ENCODE data around the gene CORO2A.

CORO2A gene

GRCh38 chr9:98219364-98219716 lies 26.9 kb upstream of the CORO2A start:
- DNase-seq = no peak

GRCh38 chr9:98218562-98219363 lies 26.3 kb upstream of the CORO2A start:
- DNase-seq = no peak

DNA sequence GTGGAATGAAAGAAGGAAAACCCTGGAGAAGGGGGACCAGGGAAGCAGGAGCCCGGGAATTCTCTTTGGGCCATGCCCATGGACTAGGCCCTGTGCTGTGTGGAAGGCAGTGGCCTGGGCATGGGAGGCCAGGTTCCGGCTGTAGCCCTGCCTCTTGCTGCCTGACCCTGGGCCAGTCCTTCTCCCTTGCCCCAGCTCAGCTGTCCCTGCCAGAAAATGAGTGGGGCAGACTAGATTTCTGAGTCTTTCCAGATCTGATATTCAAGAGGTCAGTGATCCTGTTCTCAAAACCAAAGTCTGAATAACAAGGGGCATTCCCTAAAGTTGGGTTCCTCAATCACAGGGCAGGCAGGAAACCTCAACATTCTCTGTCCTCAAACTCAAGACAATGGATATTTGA lies 24.8 kb upstream of the CORO2A start:
- no peak for DNase-seq

GRCh38 chr9:98216391-98216790 lies 24.0 kb upstream of the CORO2A start:
- DNase-seq = no peak

DNA sequence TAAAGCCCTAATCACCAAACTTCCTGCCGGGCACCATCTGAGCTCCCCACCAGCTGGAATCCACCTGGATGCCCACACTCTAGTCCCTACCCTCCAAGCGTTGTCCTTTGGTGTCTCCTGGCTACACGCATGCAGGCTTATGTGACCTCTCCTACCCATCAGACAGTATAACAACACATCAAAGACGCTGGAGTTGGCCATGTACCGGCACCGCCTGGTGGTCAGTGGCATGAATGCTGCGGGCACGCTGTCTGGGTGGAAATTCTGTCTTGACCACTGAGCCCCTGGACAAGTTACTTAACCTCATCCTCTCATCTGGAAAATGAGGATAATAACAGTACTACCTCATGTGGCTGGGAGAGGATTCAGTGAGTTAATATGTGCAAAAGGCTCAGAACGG lies 23.4 kb upstream of the CORO2A start:
- DNase-seq = no peak

GRCh38 chr9:98215271-98215670 lies 22.8 kb upstream of the CORO2A start:
- DNase-seq = no peak

GRCh38 chr9:98214811-98215210 lies 22.4 kb upstream of the CORO2A start:
- no peak for DNase-seq

DNA sequence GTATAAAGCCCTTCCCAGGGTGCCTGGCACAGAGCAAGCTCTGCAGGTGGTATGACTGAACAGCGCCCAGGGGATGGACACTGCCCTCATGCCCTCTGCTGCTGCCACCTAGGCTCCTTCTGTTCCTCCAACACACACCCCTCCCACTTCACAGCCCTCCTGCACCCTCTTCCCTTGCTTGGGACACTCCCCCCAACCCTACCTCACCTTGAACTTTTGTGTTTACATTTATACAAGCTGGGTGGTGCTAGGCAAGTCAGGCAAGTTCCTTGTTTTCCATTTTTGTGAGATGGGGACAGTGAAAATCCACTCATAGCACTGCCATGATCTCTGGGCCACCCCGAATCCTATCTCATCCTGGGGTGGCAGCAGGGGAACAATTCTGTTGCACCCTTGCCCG lies 18.8 kb upstream of the CORO2A start:
- no peak for DNase-seq

DNA sequence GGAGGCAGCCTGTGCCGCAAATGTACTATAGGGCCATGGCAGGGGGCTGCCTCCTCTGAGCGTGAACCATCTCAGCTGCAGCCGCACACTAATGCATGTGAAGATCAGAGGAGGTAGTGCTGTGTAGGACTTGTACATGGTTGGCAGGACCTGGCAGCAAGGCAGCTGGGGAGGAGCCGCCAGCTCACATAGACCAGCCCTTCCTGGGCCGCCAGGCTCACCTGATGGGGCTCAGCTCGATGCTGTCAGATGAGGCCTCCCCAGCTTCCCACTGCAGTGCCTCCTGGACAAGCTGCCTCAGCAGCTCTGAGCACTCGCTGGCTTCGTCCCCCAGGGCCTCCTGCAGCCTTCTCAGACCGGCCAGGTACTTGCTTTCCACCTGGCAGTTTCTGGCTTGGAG lies 18.0 kb upstream of the CORO2A start:
- DNase-seq = no peak

- DNase-seq = no peak
Observed at GRCh38 chr9:98209530-98209929, 17.1 kb upstream of the CORO2A start.

- DNase-seq = no peak
Observed at GRCh38 chr9:98208635-98209034, 16.2 kb upstream of the CORO2A start.

- no peak for DNase-seq
Observed at GRCh38 chr9:98207606-98208005, 15.2 kb upstream of the CORO2A start.

GRCh38 chr9:98206754-98207153 lies 14.3 kb upstream of the CORO2A start:
- no peak for DNase-seq

GRCh38 chr9:98204692-98205091 lies 12.3 kb upstream of the CORO2A start:
- DNase-seq = no peak

DNA sequence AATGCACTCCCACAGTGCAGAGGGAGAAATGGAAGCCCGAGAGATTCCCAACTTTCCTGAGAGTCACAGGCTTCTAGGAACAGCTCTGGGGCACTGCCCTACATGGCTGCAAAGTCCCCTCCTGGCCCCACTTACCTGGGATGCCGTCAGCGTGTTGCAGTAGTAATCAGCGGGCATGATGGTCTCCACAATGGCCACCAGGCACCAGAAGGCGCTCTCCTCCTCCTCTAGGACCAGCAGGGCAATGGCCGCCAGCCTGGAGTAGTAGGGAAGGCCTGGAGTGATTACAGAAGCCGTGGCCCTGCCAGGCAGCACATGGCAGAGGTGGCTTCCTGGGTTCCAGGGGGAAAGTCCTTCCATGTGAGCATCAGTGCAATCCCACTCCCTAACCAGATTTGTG lies 10.7 kb upstream of the CORO2A start:
- no peak for DNase-seq

DNA sequence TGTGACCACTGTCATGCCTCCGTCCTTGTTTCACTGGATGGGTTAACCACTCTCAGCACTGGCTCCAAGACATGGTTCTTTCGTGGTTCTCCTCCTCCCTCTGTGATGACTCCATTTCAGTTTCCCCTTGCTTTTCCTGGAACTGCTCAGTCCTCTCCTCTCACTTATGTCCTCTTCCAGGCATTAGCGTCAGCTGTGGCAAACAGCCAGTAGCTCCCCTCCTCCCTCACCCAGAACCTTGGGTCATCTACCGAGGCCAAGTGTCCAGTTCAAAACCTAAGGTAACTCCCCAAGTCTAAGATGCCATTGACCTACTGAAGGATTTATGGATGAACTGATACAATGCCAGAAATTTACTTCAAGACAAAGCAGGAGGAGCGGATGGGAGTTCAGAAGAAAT lies 9.8 kb upstream of the CORO2A start:
- DNase-seq = no peak

GRCh38 chr9:98201749-98202148 lies 9.3 kb upstream of the CORO2A start:
- no peak for DNase-seq

DNA sequence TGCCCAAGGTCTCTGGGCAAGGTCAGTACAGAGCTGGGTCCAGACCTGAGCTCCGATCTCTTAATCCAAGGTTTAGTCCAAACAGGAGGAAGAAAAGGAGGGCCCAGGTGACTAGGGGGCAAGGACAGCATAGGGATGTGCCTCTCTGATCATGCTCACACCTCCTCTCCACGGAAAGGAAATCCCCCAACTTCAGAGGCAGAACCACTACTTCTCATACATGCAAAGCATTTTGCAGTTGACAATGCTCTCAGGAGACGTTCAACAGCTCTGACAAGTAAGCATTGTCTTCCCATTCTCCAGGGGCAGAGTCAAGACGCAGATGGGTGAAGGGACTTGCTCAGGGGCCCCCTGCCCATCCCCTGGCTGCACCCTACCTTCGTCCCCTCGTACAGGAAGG lies 8.7 kb upstream of the CORO2A start:
- no peak for DNase-seq

DNA sequence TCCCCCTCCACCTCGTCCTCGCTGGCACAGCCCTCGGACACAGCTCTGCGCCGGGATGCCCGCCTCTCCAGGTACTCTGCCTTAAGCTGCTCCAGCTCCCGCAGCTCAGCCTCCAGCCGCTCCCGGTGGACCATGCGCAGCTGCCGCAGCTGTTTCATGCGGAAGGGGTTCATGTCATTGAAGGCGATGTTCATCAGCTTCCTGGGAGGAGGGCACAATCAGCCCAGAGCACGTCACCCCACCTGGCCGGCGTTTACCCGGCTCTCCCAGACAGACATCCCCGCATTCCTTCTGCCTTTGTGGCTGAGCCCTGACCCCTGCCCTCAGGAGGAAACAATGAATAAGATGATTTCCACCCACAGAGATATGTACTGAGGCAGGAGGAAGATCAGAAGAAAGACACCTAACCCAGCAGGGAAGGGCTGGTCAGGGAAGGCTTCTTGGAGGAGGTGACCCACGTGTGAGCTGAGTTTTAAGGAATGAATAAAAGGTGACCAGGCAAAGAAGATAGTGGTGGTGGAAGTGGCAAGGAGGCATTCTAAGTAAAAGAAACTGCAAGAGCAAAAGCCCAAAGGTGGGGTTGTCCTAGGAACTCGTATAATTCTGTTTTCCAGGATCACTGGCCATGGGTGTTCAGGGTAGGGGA lies 7.1 kb upstream of the CORO2A start:
- no peak for DNase-seq

GRCh38 chr9:98195671-98196070 lies 3.2 kb upstream of the CORO2A start:
- no peak for DNase-seq

- no peak for DNase-seq
Observed at GRCh38 chr9:98193336-98193944, 1.0 kb upstream of the CORO2A start.

GRCh38 chr9:98191671-98192502 lies 550 bp downstream of the CORO2A start:
- DNase-seq = no peak

GRCh38 chr9:98191181-98191608 lies 1.2 kb downstream of the CORO2A start:
- no peak for DNase-seq

DNA sequence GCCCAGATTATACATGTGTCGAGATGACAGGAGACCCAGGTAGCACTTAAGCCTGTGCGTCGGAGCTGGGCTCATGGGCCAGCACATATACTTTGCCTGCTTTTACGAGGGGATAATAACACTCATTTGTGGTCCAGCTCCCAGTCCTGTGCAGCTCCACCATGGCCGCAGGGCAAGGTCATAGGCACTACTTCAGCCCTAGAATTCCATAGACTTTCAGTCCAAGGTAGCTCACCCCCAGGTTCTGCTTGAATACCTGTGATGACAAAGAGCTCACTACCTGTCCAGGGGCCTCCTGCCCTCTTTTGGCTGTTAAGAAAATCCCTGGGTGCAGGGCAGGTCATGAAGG lies 1.7 kb downstream of the CORO2A start:
- DNase-seq = no peak
